Activated naive CD8-positive, alpha-beta T cell treated with anti-CD3 and anti-CD28 coated beads, Interleukin-2, amount 10 ng/mL, durations not matched to agents 7 days and 5 days (primary cell): ENCODE results near the gene SCAF4. TPM values are rescaled to one million over a fixed set of nuclear protein-coding genes. Genes with fewer than 3 reads are reported as not detected.

Source experiments
- ATAC-seq: fragments of 150-1000 bp; cut with Tn5 transposase; one replicate; pipeline ENCODE4 v1.10.0; 2021; ENCODE audit warnings: low read depth, moderate library complexity
- POLR2A ChIA-PET: fragments of 350-600 bp; sonication (Branson Sonifier 250); formaldehyde crosslinking; loops from one replicate; lab custom pipeline; 2021; ENCODE audit warnings: antibody characterized with exemption; lab: Charles Lee
- DNase-seq: peaks from one replicate; pipeline ENCODE4 v3.0.0; 2021
- H3K27ac Mint-ChIP-seq: one replicate; pipeline ENCODE4 v1.8.0; 2022; ENCODE audit warnings: mild to moderate bottlenecking, mixed read lengths
- H3K27me3 Mint-ChIP-seq: one replicate; pipeline ENCODE4 v1.8.0; 2022; ENCODE audit warnings: mild to moderate bottlenecking, moderate library complexity, mixed read lengths
- H3K36me3 Mint-ChIP-seq: one replicate; pipeline ENCODE4 v1.8.0; 2021; ENCODE audit warnings: mild to moderate bottlenecking, mixed read lengths
- H3K4me1 Mint-ChIP-seq: one replicate; pipeline ENCODE4 v1.8.0; 2021; ENCODE audit warnings: mixed read lengths
- H3K4me3 Mint-ChIP-seq: one replicate; pipeline ENCODE4 v1.8.0; 2022; ENCODE audit warnings: mild to moderate bottlenecking, moderate library complexity, mixed read lengths
- H3K9me3 Mint-ChIP-seq: one replicate; pipeline ENCODE4 v1.8.0; 2021; ENCODE audit warnings: mixed read lengths
- total RNA-seq, 2 experiments: library from RNA; stranded (reverse); gene quantifications; one replicate each; pipeline ENCODE4 v1.2.3, GENCODE V29; 2021

The SCAF4 gene
- total RNA-seq, 2 experiments from 2014 or later, result 56.9 to 57.9 TPM

- Mint-ChIP-seq H3K27me3 (no peaks in the 10 kb centered on the region), H3K4me1 (peaks cover 7% of the 10 kb centered on the region), H3K27ac (no peak overlapping the region), H3K36me3 (no peaks in the 10 kb centered on the region), H3K4me3 (no peak overlapping the region), H3K9me3 (no peaks in the 10 kb centered on the region)
- POLR2A ChIA-PET, result no interaction called here
- DNase-seq, result no peak
- ATAC-seq, result no peak
Measured at GRCh38 chr21:31624961-31625491, 106.9 kb downstream of the SCAF4 start.

GRCh38 chr21:31624181-31624580 is 107.7 kb downstream of the SCAF4 start:
- POLR2A ChIA-PET, result no interaction called here
- Mint-ChIP-seq H3K27me3 (no peaks in the 10 kb centered on the region), H3K4me3 (no peak overlapping the region), H3K4me1 (peaks cover 7% of the 10 kb centered on the region), H3K36me3 (peaks cover under 1% of the 10 kb centered on the region), H3K9me3 (peaks cover 1% of the 10 kb centered on the region), H3K27ac (no peak overlapping the region)
- no peak for ATAC-seq
- DNase-seq, result no peak

GRCh38 chr21:31623664-31624063 is 108.3 kb downstream of the SCAF4 start:
- H3K4me1 Mint-ChIP-seq, result peaks cover 11% of the 10 kb centered on the region
- no peak overlapping the region for H3K4me3 Mint-ChIP-seq
- POLR2A ChIA-PET, result no interaction called here
- H3K36me3 Mint-ChIP-seq, result peaks cover 2% of the 10 kb centered on the region
- no peaks in the 10 kb centered on the region for H3K27me3 Mint-ChIP-seq
- H3K27ac Mint-ChIP-seq, result no peak overlapping the region
- DNase-seq, result no peak
- no peak for ATAC-seq
- peaks cover 5% of the 10 kb centered on the region for H3K9me3 Mint-ChIP-seq

- H3K9me3 Mint-ChIP-seq, result peaks cover 5% of the 10 kb centered on the region
- peaks cover 13% of the 10 kb centered on the region for H3K4me1 Mint-ChIP-seq
- POLR2A ChIA-PET, result no interaction called here
- peak overlapping the region; percentile 1 for H3K4me3 Mint-ChIP-seq
- peak; percentile 85 for ATAC-seq
- no peaks in the 10 kb centered on the region for H3K27me3 Mint-ChIP-seq
- DNase-seq, result no peak
- no peak overlapping the region for H3K27ac Mint-ChIP-seq
- H3K36me3 Mint-ChIP-seq, result peaks cover 2% of the 10 kb centered on the region
Measured at GRCh38 chr21:31622397-31622796, 109.5 kb downstream of the SCAF4 start.

Other genes with a start within 250 kb of the SCAF4 start
- gene SOD1, start 72.4 kb downstream of the SCAF4 start, total RNA-seq, result 100 to 1,000 TPM; 206 to 215 TPM
- gene HUNK, start 140.9 kb upstream of the SCAF4 start, total RNA-seq, result under 1 TPM; 0.48 to 0.78 TPM